Adipose tissue (tissue), 3 donors: Measurements from ENCODE around the gene WNT3. TPM values are rescaled to one million over a fixed set of nuclear protein-coding genes. Genes with fewer than 3 reads are reported as not detected.
"Not testable (repeated sequence)": the region's sequence is repeated elsewhere in the genome, so short reads cannot be mapped to it uniquely, and the experiment has no call there.

Source experiments
- H3K27ac ChIP-seq: one replicate; pipeline ENCODE4 v1.5.1; 2013; ENCODE audit warnings: low read depth, low read length
- WGBS, 3 donors: extraction: QIAGEN DNeasy Blood & Tissue Kit; methylation state at CpG; one replicate each; pipeline ENCODE4 v1.1.7; 2013; 5-methylcytosine and 5-hydroxymethylcytosine counted together
- polyA plus RNA-seq, 3 donors: library from polyadenylated mRNA; stranded (reverse); fragments of 200-250 nt; gene quantifications; one replicate each; pipeline ENCODE4 v1.2.3, GENCODE V29; 2013
- donor health status: healthy with polysubstance abuse.
- donor health status: Bipolar disorder and iron deficiency.
- donor health status: healthy.

Gene WNT3
- polyA plus RNA-seq, 3 donors: 0.67 to 1.0 (median 0.71) TPM

- H3K27ac ChIP-seq: no peak overlapping the region
- 82 to 87% (median 84%) methylated on average over 15 of the region's 15 CpGs for WGBS, 3 donors
These were observed 44.8 kb downstream of the WNT3 start for GRCh38 chr17:46773676-46774075.

GRCh38 chr17:46773221-46773605 lies 45.3 kb downstream of the WNT3 start:
- no peak overlapping the region for H3K27ac ChIP-seq
- WGBS, 3 donors: 49 to 85% (median 59%) methylated on average over 6 of the region's 6 CpGs

- WGBS, 3 donors: 26 to 33% (median 29%) methylated on average over 16 of the region's 16 CpGs
- no peak overlapping the region for H3K27ac ChIP-seq
These were observed 45.8 kb downstream of the WNT3 start for GRCh38 chr17:46772475-46773220.

- no peak overlapping the region for H3K27ac ChIP-seq
These were observed 46.7 kb downstream of the WNT3 start for GRCh38 chr17:46771561-46772474.

GRCh38 chr17:46770818-46771560 lies 47.5 kb downstream of the WNT3 start:
- 4 to 7% (median 7%) methylated on average over 34 to 73 of the region's 73 CpGs for WGBS, 3 donors
- no peak overlapping the region for H3K27ac ChIP-seq

More at GRCh38 chr17:46771561-46772474, 46.7 kb downstream of the WNT3 start:
- WGBS, 3 donors: 2 to 4% (median 3%) methylated on average over 75 to 132 of the region's 135 CpGs

GRCh38 chr17:46770439-46770817 lies 48.1 kb downstream of the WNT3 start:
- WGBS, 3 donors: 63 to 76% (median 65%) methylated on average over 14 of the region's 14 CpGs
- H3K27ac ChIP-seq: no peak overlapping the region

- no peak overlapping the region for H3K27ac ChIP-seq
- 10 to 61% (median 34%) methylated on average over 55 to 56 of the region's 56 CpGs for WGBS, 3 donors
These were observed 48.7 kb downstream of the WNT3 start for GRCh38 chr17:46769531-46770438.

- 96 to 99% (median 97%) methylated on average over 14 of the region's 14 CpGs for WGBS, 3 donors
- H3K27ac ChIP-seq: not testable (repeated sequence)
These were observed 49.6 kb downstream of the WNT3 start for GRCh38 chr17:46768896-46769295.

GRCh38 chr17:46768540-46768870 lies 50.0 kb downstream of the WNT3 start:
- H3K27ac ChIP-seq: no peak overlapping the region
- WGBS, 3 donors: 89 to 93% (median 91%) methylated on average over 14 to 15 of the region's 15 CpGs

GRCh38 chr17:46766493-46767491 lies 51.7 kb downstream of the WNT3 start:
- H3K27ac ChIP-seq: no peak overlapping the region
- WGBS, 3 donors: 92 to 93% (median 93%) methylated on average over 21 of the region's 21 CpGs

GRCh38 chr17:46765453-46765852 lies 53.0 kb downstream of the WNT3 start:
- WGBS, 3 donors: 93% methylated on average over 12 of the region's 12 CpGs
- no peak overlapping the region for H3K27ac ChIP-seq

- no peak overlapping the region for H3K27ac ChIP-seq
- WGBS, 3 donors: 38 to 63% (median 56%) methylated on average over 13 of the region's 13 CpGs
These were observed 53.6 kb downstream of the WNT3 start for GRCh38 chr17:46764709-46765401.

- H3K27ac ChIP-seq: no peak overlapping the region
- 78 to 89% (median 83%) methylated on average over 12 of the region's 12 CpGs for WGBS, 3 donors
These were observed 54.3 kb downstream of the WNT3 start for GRCh38 chr17:46764000-46764708.

- 84 to 93% (median 85%) methylated on average over 3 of the region's 3 CpGs for WGBS, 3 donors
- no peak overlapping the region for H3K27ac ChIP-seq
These were observed 55.1 kb downstream of the WNT3 start for GRCh38 chr17:46763416-46763815.

GRCh38 chr17:46759141-46759540 lies 59.4 kb downstream of the WNT3 start:
- no peak overlapping the region for H3K27ac ChIP-seq
- 86 to 90% (median 87%) methylated on average over 9 of the region's 9 CpGs for WGBS, 3 donors

- no peak overlapping the region for H3K27ac ChIP-seq
These were observed 59.9 kb downstream of the WNT3 start for GRCh38 chr17:46758614-46759013.

More at GRCh38 chr17:46758614-46759013, 59.9 kb downstream of the WNT3 start:
- WGBS, 3 donors: 82 to 94% (median 87%) methylated on average over 5 of the region's 5 CpGs
